Retinal pigment epithelial cell (primary cell): ENCODE measurements around the gene PFN3.
A peak's percentile ranks its signal among the peaks of the same experiment; 100 is the strongest.

Experiments
- DNase-seq: peaks from one replicate; pipeline ENCODE4 v3.0.0-alpha.2; 2010; ENCODE audit warnings: low read depth
- H3K4me3 ChIP-seq: 2 replicates; pipeline ENCODE4 v1.5.1; 2011; ENCODE audit warnings: mild to moderate bottlenecking, low read length, control low read depth, moderate library complexity
- CTCF ChIP-seq: conservative IDR thresholded peaks from 2 replicates; pipeline ENCODE4 v1.5.1; 2011; ENCODE audit warnings: low read depth, low read length, control low read depth, inconsistent platforms

The PFN3 gene

GRCh38 chr5:177367981-177368868, 32.2 kb downstream of the PFN3 start:
- no peak for DNase-seq
- no peak for TF ChIP-seq CTCF
- H3K4me3 ChIP-seq = no peak overlapping the region

GRCh38 chr5:177367323-177367848, 33.1 kb downstream of the PFN3 start:
- peak overlapping the region; percentile 54 for H3K4me3 ChIP-seq
- TF ChIP-seq CTCF = peak; percentile 17
- DNase-seq = no peak

GRCh38 chr5:177366528-177367322, 33.7 kb downstream of the PFN3 start:
- peak overlapping the region; percentile 54 for H3K4me3 ChIP-seq
- DNase-seq = peak; percentile 33
- TF ChIP-seq CTCF = no peak

GRCh38 chr5:177365845-177366527, 34.5 kb downstream of the PFN3 start:
- no peak for TF ChIP-seq CTCF
- DNase-seq = no peak
- no peak overlapping the region for H3K4me3 ChIP-seq

- DNase-seq = no peak
- no peak overlapping the region for H3K4me3 ChIP-seq
- no peak for TF ChIP-seq CTCF
Observed at GRCh38 chr5:177364159-177364962, 36.1 kb downstream of the PFN3 start.

GRCh38 chr5:177363565-177363964, 36.9 kb downstream of the PFN3 start:
- TF ChIP-seq CTCF = no peak
- H3K4me3 ChIP-seq = peak overlapping the region; percentile 59
- no peak for DNase-seq
